Measurements from ENCODE around the gene LZTS3.

LZTS3 gene

GRCh38 chr20:3150908-3151307 lies 22.4 kb downstream of the LZTS3 start:
- no peak for TF ChIP-seq BACH2 (CRISPR knock-in tag; IDR thresholded peaks at IDR 0.05; ENCODE audit: borderline replicate concordance)
- TF ChIP-seq ARNTL (CRISPR knock-in tag; IDR thresholded peaks at IDR 0.05; ENCODE audit: borderline replicate concordance, low read depth): no peak
- no peak for TF ChIP-seq RARB (CRISPR knock-in tag; IDR thresholded peaks at IDR 0.05)
- no peak for TF ChIP-seq ZFP3 (CRISPR knock-in tag; IDR thresholded peaks at IDR 0.05)
- TF ChIP-seq ISL1 (CRISPR knock-in tag; IDR thresholded peaks at IDR 0.05): no peak
- no peak for TF ChIP-seq ESRRG (CRISPR knock-in tag; IDR thresholded peaks at IDR 0.05)
- TF ChIP-seq PPARA (CRISPR knock-in tag; IDR thresholded peaks at IDR 0.05; ENCODE audit: borderline replicate concordance): no peak
- no peak for TF ChIP-seq PATZ1 (CRISPR knock-in tag; IDR thresholded peaks at IDR 0.05; ENCODE audit: borderline replicate concordance)
- no peak for TF ChIP-seq ZNF70 (CRISPR knock-in tag; IDR thresholded peaks at IDR 0.05)
- no peak for TF ChIP-seq TSHZ2 (CRISPR knock-in tag; IDR thresholded peaks at IDR 0.05)
- no peak for TF ChIP-seq CSRNP3 (CRISPR knock-in tag; IDR thresholded peaks at IDR 0.05)
- no peak for TF ChIP-seq OSR1 (CRISPR knock-in tag; IDR thresholded peaks at IDR 0.05)
- no peak for TF ChIP-seq ZC3H10 (CRISPR knock-in tag; IDR thresholded peaks at IDR 0.05)
- no peak for TF ChIP-seq CREB5 (CRISPR knock-in tag; IDR thresholded peaks at IDR 0.05; ENCODE audit: low read depth)
- TF ChIP-seq ZFP30 (CRISPR knock-in tag; IDR thresholded peaks at IDR 0.05): no peak
- no peak for TF ChIP-seq CSDC2 (CRISPR knock-in tag; IDR thresholded peaks at IDR 0.05)
- TF ChIP-seq, protein P1, sequence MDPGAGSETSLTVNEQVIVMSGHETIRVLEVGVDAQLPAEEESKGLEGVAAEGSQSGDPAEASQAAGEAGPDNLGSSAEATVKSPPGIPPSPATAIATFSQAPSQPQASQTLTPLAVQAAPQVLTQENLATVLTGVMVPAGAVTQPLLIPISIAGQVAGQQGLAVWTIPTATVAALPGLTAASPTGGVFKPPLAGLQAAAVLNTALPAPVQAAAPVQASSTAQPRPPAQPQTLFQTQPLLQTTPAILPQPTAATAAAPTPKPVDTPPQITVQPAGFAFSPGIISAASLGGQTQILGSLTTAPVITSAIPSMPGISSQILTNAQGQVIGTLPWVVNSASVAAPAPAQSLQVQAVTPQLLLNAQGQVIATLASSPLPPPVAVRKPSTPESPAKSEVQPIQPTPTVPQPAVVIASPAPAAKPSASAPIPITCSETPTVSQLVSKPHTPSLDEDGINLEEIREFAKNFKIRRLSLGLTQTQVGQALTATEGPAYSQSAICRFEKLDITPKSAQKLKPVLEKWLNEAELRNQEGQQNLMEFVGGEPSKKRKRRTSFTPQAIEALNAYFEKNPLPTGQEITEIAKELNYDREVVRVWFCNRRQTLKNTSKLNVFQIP (CRISPR knock-in tag; IDR thresholded peaks at IDR 0.05; ENCODE audit: borderline replicate concordance, low read depth): no peak
- no peak for TF ChIP-seq GLIS3 (CRISPR knock-in tag; IDR thresholded peaks at IDR 0.05)
- TF ChIP-seq SNAI2 (CRISPR knock-in tag; IDR thresholded peaks at IDR 0.05): no peak
- no peak for TF ChIP-seq TOX (CRISPR knock-in tag; IDR thresholded peaks at IDR 0.05; ENCODE audit: borderline replicate concordance)
- no peak for ATAC-seq

DNA sequence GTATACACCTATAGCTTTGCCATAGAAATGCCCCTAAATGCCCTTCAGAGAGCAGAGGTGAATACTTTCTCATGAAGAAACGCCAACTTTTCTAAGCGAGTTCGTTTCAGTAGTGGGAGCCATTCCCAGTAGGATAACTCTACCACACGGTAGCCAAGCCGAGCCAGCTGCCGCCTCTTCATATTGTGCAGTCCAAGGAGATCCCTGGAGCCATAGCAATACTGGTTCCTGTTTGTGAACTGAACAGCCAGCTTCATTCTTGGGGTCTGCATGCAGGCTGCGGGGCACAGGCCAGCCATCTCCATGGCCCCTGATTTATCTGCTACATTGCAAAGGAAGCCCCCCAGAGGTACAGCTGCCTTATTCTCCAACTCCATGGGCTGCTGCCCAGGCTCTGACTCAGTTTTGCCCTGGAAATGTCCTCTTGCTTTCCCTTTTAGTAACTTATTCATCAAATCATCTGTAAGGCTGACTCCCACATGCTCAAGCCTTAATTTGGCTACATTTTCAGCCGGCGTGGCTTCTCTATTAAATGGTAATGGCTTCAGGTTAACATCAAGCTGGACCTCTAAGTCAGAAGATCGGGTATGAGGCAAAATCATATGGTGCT lies 26.5 kb downstream of the LZTS3 start:
- ATAC-seq: no peak

More for the DNA sequence above, 26.5 kb downstream of the LZTS3 start:
- no peak for TF ChIP-seq ISL1 (CRISPR knock-in tag; IDR thresholded peaks at IDR 0.05)
- TF ChIP-seq, protein P1 (CRISPR knock-in tag; IDR thresholded peaks at IDR 0.05; ENCODE audit: borderline replicate concordance, low read depth): no peak
- TF ChIP-seq ZNF8 (CRISPR knock-in tag; IDR thresholded peaks at IDR 0.05): no peak
- no peak for TF ChIP-seq ZFP30 (CRISPR knock-in tag; IDR thresholded peaks at IDR 0.05)
- no peak for TF ChIP-seq OSR1 (CRISPR knock-in tag; IDR thresholded peaks at IDR 0.05)
- no peak for TF ChIP-seq BACH2 (CRISPR knock-in tag; IDR thresholded peaks at IDR 0.05; ENCODE audit: borderline replicate concordance)
- no peak for TF ChIP-seq PPARA (CRISPR knock-in tag; IDR thresholded peaks at IDR 0.05; ENCODE audit: borderline replicate concordance)
- TF ChIP-seq ZC3H10 (CRISPR knock-in tag; IDR thresholded peaks at IDR 0.05): no peak
- no peak for TF ChIP-seq GLIS3 (CRISPR knock-in tag; IDR thresholded peaks at IDR 0.05)
- TF ChIP-seq TSHZ2 (CRISPR knock-in tag; IDR thresholded peaks at IDR 0.05): no peak
- no peak for TF ChIP-seq ZNF565 (CRISPR knock-in tag; conservative IDR thresholded peaks at IDR 0.05; ENCODE audit: low read depth)
- TF ChIP-seq ESRRG (CRISPR knock-in tag; IDR thresholded peaks at IDR 0.05): no peak
- TF ChIP-seq ZFP3 (CRISPR knock-in tag; IDR thresholded peaks at IDR 0.05): no peak
- no peak for TF ChIP-seq RARB (CRISPR knock-in tag; IDR thresholded peaks at IDR 0.05)
- no peak for TF ChIP-seq TCF4 (CRISPR knock-in tag; IDR thresholded peaks at IDR 0.05; ENCODE audit: borderline replicate concordance)
